Measurements from ENCODE around the gene NLGN1. TPM values are rescaled to one million over a fixed set of nuclear protein-coding genes. Genes with fewer than 3 reads are reported as not detected.

The NLGN1 gene
- polyA plus RNA-seq, 6 donors from 2014 or later = not detected

DNA sequence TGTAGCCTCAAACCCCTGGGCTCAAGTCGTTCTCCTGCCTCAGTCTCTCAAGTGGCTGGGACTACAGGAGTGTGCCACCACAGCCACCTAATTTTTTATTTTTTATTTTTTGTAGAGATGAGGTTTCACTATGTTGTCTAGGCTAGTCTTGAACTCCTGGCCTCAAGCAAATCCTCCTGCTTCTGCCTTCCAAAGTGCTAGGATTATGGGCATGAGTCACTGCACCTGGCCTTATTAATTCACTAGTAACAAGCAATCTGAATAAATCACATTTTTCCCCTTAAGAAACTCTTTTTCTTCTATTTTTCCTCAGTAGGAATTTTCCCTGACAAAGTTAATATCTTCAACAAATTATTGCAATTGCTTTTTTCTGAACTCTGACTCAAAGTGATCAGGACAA is 336.9 kb downstream of the NLGN1 start:
- H3K36me3 Mint-ChIP-seq = no peaks in the 10 kb centered on the region
- H3K4me3 Mint-ChIP-seq = no peak overlapping the region
- peaks cover 0 to 5% (median 0%) of the 10 kb centered on the region in 7 donors for H3K9me3 Mint-ChIP-seq
- no peaks in the 10 kb centered on the region for H3K4me1 Mint-ChIP-seq
- ATAC-seq (ENCODE audit: low read depth in 2 of 2) (no peak), DNase-seq (no peak)
- no peak overlapping the region for H3K27ac Mint-ChIP-seq
- H3K27me3 Mint-ChIP-seq = no peaks in the 10 kb centered on the region

DNA sequence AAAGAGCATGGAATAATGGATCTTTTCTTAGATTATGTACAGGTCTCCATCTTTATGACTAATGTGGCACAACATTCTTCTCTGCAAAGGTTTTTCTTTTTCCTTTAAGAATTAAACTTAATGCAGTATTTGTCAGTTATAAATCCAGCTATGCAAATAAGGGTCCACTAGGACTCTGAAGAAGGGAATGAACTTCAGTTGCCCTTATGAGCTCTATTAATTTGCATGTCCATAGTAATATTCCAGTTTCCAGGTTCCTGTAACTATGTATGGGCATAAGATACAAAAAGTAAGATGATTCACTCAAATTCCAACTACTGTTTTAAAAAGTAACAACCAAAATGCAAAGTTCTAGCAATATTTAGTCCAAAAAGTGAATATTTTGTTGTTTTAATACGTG is 337.4 kb downstream of the NLGN1 start:
- ATAC-seq (ENCODE audit: low read depth in 2 of 2) (no peak), DNase-seq (no peak)
- no peaks in the 10 kb centered on the region for H3K4me1 Mint-ChIP-seq

DNA sequence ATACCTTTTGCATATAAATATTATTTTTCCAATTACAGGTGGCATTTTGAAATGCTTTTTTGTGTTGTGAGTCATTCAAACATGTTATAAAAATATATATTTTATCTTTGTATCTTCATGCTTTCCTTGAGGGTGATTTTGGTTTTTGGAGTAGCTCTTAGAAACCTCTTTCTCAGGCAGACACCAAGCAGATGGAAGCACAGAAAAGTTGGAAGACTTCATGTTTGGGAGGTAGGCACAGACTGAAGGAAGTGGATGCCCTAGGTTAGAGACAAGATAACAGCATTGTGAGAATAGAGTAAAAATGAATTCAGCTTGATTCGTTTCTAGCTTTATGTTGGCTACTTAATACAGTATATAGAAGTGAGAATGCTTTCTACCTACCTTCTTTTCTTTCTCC is 338.3 kb downstream of the NLGN1 start:
- no peak for ATAC-seq (ENCODE audit: low read depth in 2 of 2)
- DNase-seq = no peak

More for the DNA sequence above, 337.4 kb downstream of the NLGN1 start:
- Mint-ChIP-seq H3K4me3 (no peak overlapping the region), H3K27ac (no peak overlapping the region), H3K36me3 (no peaks in the 10 kb centered on the region), H3K9me3 (peaks cover 0 to 5% (median 0%) of the 10 kb centered on the region in 7 donors), H3K27me3 (no peaks in the 10 kb centered on the region)

DNA sequence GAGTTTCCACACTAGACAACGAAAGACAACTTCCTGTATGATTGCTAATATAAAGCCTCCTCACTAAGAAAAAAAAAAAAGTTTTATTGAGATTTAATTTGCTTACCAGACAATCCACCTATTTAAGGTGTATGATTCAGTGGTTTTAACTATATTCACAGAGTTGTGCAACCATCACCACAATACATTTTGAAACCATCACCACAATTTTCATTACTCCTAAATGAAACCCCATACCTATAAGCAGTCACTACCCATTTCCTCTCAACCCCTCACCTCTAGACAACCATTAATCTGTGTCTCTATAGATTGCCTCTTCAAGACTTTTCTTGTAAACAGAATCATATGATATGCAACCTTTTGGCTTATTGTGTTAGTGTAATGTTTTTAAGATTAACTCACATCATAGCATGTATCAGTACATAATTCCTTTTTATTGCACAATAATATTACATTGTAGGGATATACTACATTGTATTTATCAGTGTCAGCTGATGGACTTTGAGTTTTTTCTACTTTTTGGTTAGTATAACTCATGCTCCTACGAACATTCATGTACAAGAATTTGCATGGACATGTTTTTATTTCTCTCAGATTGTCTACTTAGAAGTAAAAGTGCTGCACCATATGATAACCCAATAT is 339.7 kb downstream of the NLGN1 start:
- no peaks in the 10 kb centered on the region for H3K4me1 Mint-ChIP-seq
- H3K27ac Mint-ChIP-seq = no peak overlapping the region
- no peak overlapping the region for H3K4me3 Mint-ChIP-seq
- no peak for ATAC-seq (ENCODE audit: low read depth in 2 of 2)
- no peaks in the 10 kb centered on the region for H3K36me3 Mint-ChIP-seq
- H3K9me3 Mint-ChIP-seq = peaks cover 0 to 10% (median 0%) of the 10 kb centered on the region in 7 donors
- no peaks in the 10 kb centered on the region for H3K27me3 Mint-ChIP-seq
- no peak for DNase-seq

More for the DNA sequence above, 338.3 kb downstream of the NLGN1 start:
- Mint-ChIP-seq H3K9me3 (peaks cover 0 to 10% (median 0%) of the 10 kb centered on the region in 7 donors), H3K4me3 (no peak overlapping the region), H3K4me1 (no peaks in the 10 kb centered on the region), H3K27me3 (no peaks in the 10 kb centered on the region), H3K27ac (no peak overlapping the region), H3K36me3 (no peaks in the 10 kb centered on the region)

DNA sequence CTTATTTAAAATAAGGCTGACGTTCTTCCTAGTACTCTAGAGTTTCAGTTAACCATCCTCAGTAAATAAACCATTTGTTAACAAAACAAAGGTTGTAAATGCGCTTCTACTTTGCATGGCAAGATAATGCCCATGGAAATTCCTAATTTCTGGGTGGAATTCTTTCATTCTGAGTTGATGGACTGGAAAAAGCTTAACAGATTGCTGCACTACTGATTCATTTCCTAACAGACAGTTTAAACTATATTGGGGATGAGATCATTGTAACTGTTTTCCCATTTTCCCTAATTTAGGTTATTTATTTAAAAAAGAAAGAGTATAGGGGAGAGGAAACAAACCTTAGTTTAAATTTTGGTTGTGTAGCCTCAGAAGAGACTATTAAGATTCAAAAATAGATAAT is 342.2 kb downstream of the NLGN1 start:
- ATAC-seq (ENCODE audit: low read depth in 2 of 2) = no peak
- no peak for DNase-seq
- H3K36me3 Mint-ChIP-seq = no peaks in the 10 kb centered on the region
- H3K4me3 Mint-ChIP-seq = no peak overlapping the region
- H3K27ac Mint-ChIP-seq = no peak overlapping the region
- no peaks in the 10 kb centered on the region for H3K27me3 Mint-ChIP-seq
- peaks cover 0 to 10% (median 0%) of the 10 kb centered on the region in 7 donors for H3K9me3 Mint-ChIP-seq
- no peaks in the 10 kb centered on the region for H3K4me1 Mint-ChIP-seq

DNA sequence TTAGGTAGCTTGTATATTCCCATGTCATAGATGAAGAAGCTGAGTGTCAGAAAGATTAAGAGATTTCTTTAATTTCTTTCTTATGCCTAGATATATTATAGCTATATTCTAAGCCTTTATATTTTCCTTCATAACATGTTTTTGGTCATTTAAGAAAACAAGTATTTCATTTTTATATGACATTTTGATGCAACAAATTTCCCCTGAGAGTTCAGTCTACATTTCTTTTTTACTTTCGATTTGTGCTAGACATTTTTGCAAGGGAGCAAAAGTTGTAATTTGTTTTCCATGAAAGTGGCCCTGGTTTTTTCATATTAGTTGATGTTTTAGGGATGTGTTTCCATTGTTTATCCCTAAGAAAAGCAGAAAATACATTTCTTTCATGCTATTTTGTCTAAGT is 344.9 kb downstream of the NLGN1 start:
- DNase-seq (no peak), ATAC-seq (ENCODE audit: low read depth in 2 of 2) (no peak)
- Mint-ChIP-seq H3K27me3 (no peaks in the 10 kb centered on the region), H3K36me3 (no peaks in the 10 kb centered on the region), H3K9me3 (peaks cover 0 to 10% (median 0%) of the 10 kb centered on the region in 7 donors), H3K4me3 (no peak overlapping the region), H3K27ac (no peak overlapping the region), H3K4me1 (no peaks in the 10 kb centered on the region)

DNA sequence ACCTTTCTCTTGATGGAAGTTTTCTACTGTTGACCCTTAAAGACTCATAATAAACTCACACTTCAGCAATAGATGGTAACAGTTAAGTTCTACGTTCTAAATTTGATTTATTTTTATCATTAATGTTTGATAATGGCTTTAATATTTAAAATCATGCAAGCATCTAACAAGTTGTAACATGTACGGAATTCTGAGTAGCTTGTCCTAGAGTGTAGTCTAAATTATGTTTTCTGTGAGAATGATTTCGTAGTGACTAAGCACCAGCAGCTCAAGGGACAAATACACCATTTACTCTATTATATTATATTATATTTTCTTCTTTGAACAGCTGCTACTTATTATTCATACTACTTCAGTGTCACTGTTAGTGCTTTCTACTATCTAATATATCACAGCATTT is 345.6 kb downstream of the NLGN1 start:
- no peaks in the 10 kb centered on the region for H3K4me1 Mint-ChIP-seq

DNA sequence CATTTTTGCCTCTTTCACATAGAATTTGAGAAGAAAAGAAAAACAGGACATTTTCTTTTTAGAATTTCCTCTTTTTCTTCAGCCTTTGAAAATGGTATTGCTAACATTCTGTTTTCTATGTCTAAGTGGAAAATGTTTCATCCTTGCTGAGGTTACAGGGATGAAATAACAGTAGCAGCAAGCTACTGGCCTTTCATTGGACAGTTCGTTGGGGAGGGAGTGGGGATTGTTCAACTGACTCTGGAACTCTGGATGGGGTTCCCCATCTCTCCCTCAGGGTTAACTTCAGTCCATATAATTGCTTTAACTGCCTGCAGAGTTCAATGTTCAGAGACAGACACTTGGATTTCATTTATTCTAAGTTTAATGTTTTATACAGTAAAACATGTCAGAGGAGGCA is 346.0 kb downstream of the NLGN1 start:
- Mint-ChIP-seq H3K4me1 (no peaks in the 10 kb centered on the region), H3K4me3 (no peak overlapping the region), H3K9me3 (peaks cover 0 to 9% (median 0%) of the 10 kb centered on the region in 7 donors), H3K27ac (no peak overlapping the region), H3K36me3 (no peaks in the 10 kb centered on the region), H3K27me3 (no peaks in the 10 kb centered on the region)
- no peak for DNase-seq
- no peak for ATAC-seq (ENCODE audit: low read depth in 2 of 2)

More for the DNA sequence above, 345.6 kb downstream of the NLGN1 start:
- Mint-ChIP-seq H3K36me3 (no peaks in the 10 kb centered on the region), H3K27ac (no peak overlapping the region), H3K9me3 (peaks cover 0 to 10% (median 0%) of the 10 kb centered on the region in 7 donors), H3K4me3 (no peak overlapping the region), H3K27me3 (no peaks in the 10 kb centered on the region)
- ATAC-seq (ENCODE audit: low read depth in 2 of 2) (no peak), DNase-seq (no peak)

DNA sequence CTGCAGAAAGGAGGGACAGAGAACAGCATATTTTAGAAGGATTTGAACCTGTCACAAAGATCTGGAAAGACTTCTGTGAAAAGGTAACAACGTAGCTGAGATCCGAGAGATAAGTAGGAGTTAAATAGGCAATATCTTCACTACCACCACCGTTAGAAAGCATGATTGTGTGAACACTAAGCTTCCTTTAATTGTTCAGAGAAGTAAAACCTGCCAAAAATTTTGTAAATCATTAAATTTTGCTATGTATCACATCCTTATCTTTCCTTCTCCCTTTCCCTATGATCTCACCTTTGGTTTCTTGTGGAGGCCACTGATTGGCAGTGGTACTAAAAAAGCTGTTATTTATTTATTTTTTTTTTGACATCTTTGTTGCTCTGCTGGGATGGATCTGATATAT is 346.9 kb downstream of the NLGN1 start:
- H3K4me3 Mint-ChIP-seq = no peak overlapping the region
- H3K9me3 Mint-ChIP-seq = peaks cover 0 to 5% (median 0%) of the 10 kb centered on the region in 7 donors
- no peaks in the 10 kb centered on the region for H3K4me1 Mint-ChIP-seq
- H3K36me3 Mint-ChIP-seq = no peaks in the 10 kb centered on the region
- H3K27ac Mint-ChIP-seq = no peak overlapping the region
- DNase-seq = no peak
- no peaks in the 10 kb centered on the region for H3K27me3 Mint-ChIP-seq
- ATAC-seq (ENCODE audit: low read depth in 2 of 2) = no peak

DNA sequence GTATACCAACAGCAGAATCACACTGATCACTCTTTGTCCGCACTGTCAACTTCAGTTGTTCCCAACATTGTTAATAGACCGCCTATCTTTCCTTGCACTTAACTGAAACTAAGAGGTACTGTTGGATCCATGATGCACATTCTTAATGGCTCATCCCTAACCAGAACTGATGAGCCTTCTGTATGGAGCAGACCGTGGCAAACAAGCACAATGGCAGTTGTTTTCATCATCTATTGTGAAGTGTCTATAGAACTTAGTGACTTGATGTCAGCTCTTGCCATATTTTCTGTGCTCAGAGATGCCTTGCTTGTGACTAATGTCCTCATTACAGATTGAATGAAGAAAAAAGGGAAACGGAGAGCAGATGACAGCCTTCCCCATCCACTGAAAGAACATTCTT is 347.4 kb downstream of the NLGN1 start:
- Mint-ChIP-seq H3K36me3 (no peaks in the 10 kb centered on the region), H3K9me3 (peaks cover 0 to 5% (median 0%) of the 10 kb centered on the region in 7 donors), H3K27ac (no peak overlapping the region), H3K4me1 (no peaks in the 10 kb centered on the region), H3K27me3 (no peaks in the 10 kb centered on the region), H3K4me3 (no peak overlapping the region)
- no peak for ATAC-seq (ENCODE audit: low read depth in 2 of 2)
- DNase-seq = no peak

DNA sequence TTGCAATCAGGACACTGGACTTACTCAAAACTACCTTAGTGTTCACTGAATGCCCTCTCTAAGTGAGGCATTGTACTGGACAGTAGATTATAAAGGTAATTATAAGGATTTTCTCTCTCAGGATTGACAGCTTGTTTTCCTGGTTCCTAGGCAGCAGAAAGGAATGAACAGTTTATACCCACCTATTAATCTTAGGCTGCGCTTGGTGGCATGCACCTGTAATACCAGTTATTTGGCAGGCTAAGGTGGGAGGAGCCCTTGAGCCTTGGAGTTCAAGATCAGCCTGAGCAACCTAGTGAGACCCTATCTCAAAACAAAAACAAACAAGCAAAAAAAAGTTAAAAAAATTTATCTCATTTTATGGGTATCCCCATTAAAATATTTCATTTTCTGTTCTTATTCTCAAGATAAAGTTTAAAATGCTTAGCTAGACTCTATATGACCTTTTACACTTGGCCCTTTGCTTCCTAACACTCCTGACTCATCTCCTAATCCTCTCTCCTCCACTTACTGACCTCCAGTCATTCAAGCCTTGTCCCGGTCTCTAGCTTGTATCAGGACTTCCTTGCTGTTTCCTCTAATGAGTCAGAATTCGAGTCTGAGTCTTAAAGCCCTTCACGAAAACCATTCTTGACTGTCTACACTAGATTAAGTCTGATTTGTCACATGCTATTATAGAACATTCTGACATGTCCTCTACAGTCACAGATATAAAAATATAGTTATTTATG is 348.6 kb downstream of the NLGN1 start:
- Mint-ChIP-seq H3K4me3 (no peak overlapping the region), H3K4me1 (no peaks in the 10 kb centered on the region), H3K36me3 (no peaks in the 10 kb centered on the region), H3K27ac (no peak overlapping the region), H3K9me3 (peaks cover 0 to 4% (median 0%) of the 10 kb centered on the region in 7 donors), H3K27me3 (no peaks in the 10 kb centered on the region)
- no peak for DNase-seq
- ATAC-seq (ENCODE audit: low read depth in 2 of 2) = no peak

DNA sequence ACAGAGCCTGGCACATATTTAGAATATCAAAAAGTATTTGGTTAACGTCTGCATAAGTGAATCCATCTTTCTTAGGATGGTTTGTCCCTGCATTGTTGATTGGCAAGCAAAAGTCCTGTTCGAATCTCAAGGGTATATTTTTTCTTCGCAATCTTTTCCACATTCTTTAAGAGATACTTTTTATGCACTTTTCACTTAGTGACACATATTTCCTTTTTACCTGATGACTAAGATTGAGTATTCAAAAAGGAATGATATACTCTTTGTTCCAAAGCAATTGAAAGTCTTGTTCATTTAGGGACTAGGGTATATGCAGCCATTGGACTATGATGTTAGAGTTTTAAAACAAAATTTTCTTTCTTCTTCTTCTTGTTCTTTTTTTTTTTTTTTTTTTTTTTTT is 349.9 kb downstream of the NLGN1 start:
- Mint-ChIP-seq H3K36me3 (no peaks in the 10 kb centered on the region), H3K27me3 (no peaks in the 10 kb centered on the region), H3K4me3 (no peak overlapping the region), H3K9me3 (peaks cover 0 to 4% (median 0%) of the 10 kb centered on the region in 7 donors), H3K4me1 (no peaks in the 10 kb centered on the region), H3K27ac (no peak overlapping the region)
- DNase-seq (no peak), ATAC-seq (ENCODE audit: low read depth in 2 of 2) (no peak)

DNA sequence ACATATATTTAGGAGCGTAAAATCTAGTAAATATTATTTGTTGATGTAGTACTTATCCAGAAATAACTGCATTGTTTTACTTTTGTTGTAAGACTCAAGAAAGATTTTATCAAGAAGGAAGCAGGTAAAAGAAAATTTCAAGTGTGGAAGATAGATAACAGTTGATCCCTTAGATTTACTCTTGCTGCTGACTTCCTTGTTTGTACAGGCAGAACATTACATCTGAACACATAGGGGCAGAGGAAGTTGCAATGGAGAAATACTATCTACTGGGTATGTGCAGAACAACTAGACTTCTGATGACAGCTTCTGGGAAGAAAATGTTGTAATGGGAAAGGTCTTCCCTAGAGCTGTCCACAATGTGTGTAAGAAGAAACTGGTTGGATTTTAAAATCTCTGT is 350.6 kb downstream of the NLGN1 start:
- no peak for ATAC-seq (ENCODE audit: low read depth in 2 of 2)
- no peaks in the 10 kb centered on the region for H3K27me3 Mint-ChIP-seq
- DNase-seq = no peak
- H3K27ac Mint-ChIP-seq = no peak overlapping the region
- H3K9me3 Mint-ChIP-seq = peaks cover 0 to 4% (median 0%) of the 10 kb centered on the region in 7 donors
- no peak overlapping the region for H3K4me3 Mint-ChIP-seq
- H3K36me3 Mint-ChIP-seq = no peaks in the 10 kb centered on the region
- no peaks in the 10 kb centered on the region for H3K4me1 Mint-ChIP-seq

DNA sequence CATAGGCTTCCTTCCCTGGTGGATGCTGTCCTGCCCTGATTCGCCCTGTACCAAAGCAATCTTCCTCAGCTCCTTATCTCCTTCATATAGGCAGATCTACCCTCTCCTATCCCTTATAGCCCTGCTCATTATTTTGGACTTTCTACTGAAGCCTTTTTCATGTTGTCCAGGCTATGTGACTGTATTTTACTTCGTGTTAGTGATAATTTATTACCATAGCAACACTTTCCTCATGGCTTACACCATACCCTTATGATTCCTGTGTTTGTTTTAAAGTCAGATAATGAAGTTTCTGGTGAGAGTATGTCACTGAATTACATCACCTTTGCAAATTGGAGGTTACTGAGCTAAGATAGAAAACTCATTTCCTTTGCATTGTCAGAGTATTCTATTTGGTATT is 352.6 kb downstream of the NLGN1 start:
- Mint-ChIP-seq H3K4me1 (no peaks in the 10 kb centered on the region), H3K27ac (no peak overlapping the region), H3K36me3 (no peaks in the 10 kb centered on the region), H3K9me3 (peaks cover 0 to 4% (median 0%) of the 10 kb centered on the region in 7 donors), H3K4me3 (no peak overlapping the region), H3K27me3 (no peaks in the 10 kb centered on the region)
- no peak for ATAC-seq (ENCODE audit: low read depth in 2 of 2)
- DNase-seq = no peak
